ENCODE data around the gene TNFAIP8L3. TPM values are rescaled to one million over a fixed set of nuclear protein-coding genes. Genes with fewer than 3 reads are reported as not detected.

The TNFAIP8L3 gene
- total and polyA plus RNA-seq, 9 of the 15 experiments (the other 6 are each of a cell fraction or from before 2014, with no cell fraction given): 0.13 TPM; not detected in 8

DNA sequence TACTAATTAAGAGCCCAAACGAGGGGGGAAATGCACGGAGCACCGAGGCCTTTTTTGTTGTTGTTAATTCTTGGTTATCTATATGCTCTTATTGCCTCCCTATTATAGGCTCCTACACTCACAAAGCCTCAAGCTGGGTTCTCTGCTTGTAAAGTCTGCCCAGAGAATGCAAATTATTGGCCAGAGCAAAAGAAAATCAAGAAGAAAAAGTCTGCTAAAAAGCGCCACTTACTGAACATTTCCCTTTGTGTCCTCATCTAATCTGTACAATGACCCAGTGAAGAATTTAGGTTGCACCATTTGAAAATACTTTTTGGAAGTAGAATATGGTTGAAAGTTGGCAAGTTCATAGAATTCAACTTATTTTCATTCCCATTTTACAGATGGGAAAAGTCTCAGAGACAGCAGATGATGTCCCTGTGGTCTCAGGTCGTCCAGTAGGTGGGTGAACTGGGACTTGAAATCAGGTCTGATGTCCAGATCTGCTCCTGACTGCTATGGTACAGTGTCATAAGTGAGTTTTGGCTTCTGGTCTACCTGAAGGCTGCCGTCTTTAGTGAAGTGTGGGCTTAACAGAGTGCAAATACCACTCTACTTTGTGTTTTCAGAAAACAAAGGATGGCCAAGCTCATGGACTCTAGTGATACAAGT lies 1.1 kb upstream of the TNFAIP8L3 start:
- DNase-seq (ENCODE audit: extremely low read depth in 1 of 4, low spot score in 3 of 4) (no peak), ATAC-seq (no peak), FAIRE-seq (no peak)
- in situ Hi-C loops (cut with MboI): no loop called here
- H3K4me2 ChIP-seq (ENCODE audit: insufficient read depth, low read length): no peak overlapping the region
- ChIA-PET POLR2A (no interaction called here), CTCF (ENCODE audit: low intra/inter-chr PET ratio) (no interaction called here)
- H3K79me2 ChIP-seq (ENCODE audit: control insufficient read depth, insufficient read depth, low read length): no peaks in the 10 kb centered on the region
- H3K36me3 ChIP-seq (ENCODE audit: control insufficient read depth, insufficient read depth, low read length): no peaks in the 10 kb centered on the region
- H4K20me1 ChIP-seq (replicated peaks; ENCODE audit: control insufficient read depth, insufficient read depth, low read length): 0 out of 2 replicates have a peak, but pooled peaks cover 5% of the 10 kb centered on the region
- peaks cover 0 to 6% of the 10 kb centered on the region in 2 experiments; a peak in 2 of 5 replicates for H3K27me3 ChIP-seq (ENCODE audit: control insufficient read depth in 2 of 2, insufficient read depth in 2 of 2, low read length in 2 of 2)
- WGBS (ENCODE audit: insufficient coverage, low coverage, missing lambda C conversion rate): 24% methylated on average over 6 of the region's 6 CpGs
- intact Hi-C loops (cut with micrococcal nuclease): no loop called here
- BruUV-seq (replicated peaks): no TSS peak
- H3K27ac ChIP-seq (ENCODE audit: extremely low read depth, low read depth, low read length): no peak overlapping the region
- no peak overlapping the region for H2AFZ ChIP-seq (ENCODE audit: low read depth, low read length)
- no peak for TF ChIP-seq MAFG (tag; conservative IDR thresholded peaks at IDR 0.05)
- no peak for TF ChIP-seq ZNF431 (CRISPR knock-in tag; IDR thresholded peaks at IDR 0.05)
- TF ChIP-seq ZSCAN29 (IDR thresholded peaks at IDR 0.05): no peak
- TF ChIP-seq RHOXF2B (CRISPR knock-in tag; conservative IDR thresholded peaks at IDR 0.05): no peak
- TF ChIP-seq NFYB (IDR thresholded peaks at IDR 0.05; ENCODE audit: extremely low read depth, insufficient read length): no peak
- TF ChIP-seq ARID1B (IDR thresholded peaks at IDR 0.05): no peak
- TF ChIP-seq BRD9 (IDR thresholded peaks at IDR 0.05; ENCODE audit: low read depth, partially characterized antibody): no peak
- no peak for TF ChIP-seq DPF2 (IDR thresholded peaks at IDR 0.05)
- no peak for TF ChIP-seq ZNF174 (CRISPR knock-in tag; IDR thresholded peaks at IDR 0.05)
- no peak for TF ChIP-seq KLF13 (tag; IDR thresholded peaks at IDR 0.05; ENCODE audit: borderline replicate concordance, low read depth)
- no peak for TF ChIP-seq FOXM1 (IDR thresholded peaks at IDR 0.05; ENCODE audit: low read depth)
- TF ChIP-seq FOXM1 (CRISPR knock-in tag; IDR thresholded peaks at IDR 0.05; ENCODE audit: low read depth): no peak
- TF ChIP-seq, protein P1, sequence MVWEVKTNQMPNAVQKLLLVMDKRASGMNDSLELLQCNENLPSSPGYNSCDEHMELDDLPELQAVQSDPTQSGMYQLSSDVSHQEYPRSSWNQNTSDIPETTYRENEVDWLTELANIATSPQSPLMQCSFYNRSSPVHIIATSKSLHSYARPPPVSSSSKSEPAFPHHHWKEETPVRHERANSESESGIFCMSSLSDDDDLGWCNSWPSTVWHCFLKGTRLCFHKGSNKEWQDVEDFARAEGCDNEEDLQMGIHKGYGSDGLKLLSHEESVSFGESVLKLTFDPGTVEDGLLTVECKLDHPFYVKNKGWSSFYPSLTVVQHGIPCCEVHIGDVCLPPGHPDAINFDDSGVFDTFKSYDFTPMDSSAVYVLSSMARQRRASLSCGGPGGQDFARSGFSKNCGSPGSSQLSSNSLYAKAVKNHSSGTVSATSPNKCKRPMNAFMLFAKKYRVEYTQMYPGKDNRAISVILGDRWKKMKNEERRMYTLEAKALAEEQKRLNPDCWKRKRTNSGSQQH (CRISPR knock-in tag; IDR thresholded peaks at IDR 0.05): no peak
- no peak for TF ChIP-seq PHB2 (IDR thresholded peaks at IDR 0.05; ENCODE audit: low read depth)
- TF ChIP-seq, protein P2, sequence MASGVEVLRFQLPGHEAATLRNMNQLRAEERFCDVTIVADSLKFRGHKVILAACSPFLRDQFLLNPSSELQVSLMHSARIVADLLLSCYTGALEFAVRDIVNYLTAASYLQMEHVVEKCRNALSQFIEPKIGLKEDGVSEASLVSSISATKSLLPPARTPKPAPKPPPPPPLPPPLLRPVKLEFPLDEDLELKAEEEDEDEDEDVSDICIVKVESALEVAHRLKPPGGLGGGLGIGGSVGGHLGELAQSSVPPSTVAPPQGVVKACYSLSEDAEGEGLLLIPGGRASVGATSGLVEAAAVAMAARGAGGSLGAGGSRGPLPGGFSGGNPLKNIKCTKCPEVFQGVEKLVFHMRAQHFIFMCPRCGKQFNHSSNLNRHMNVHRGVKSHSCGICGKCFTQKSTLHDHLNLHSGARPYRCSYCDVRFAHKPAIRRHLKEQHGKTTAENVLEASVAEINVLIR (CRISPR knock-in tag; IDR thresholded peaks at IDR 0.05): no peak
- TF ChIP-seq, protein P3, sequence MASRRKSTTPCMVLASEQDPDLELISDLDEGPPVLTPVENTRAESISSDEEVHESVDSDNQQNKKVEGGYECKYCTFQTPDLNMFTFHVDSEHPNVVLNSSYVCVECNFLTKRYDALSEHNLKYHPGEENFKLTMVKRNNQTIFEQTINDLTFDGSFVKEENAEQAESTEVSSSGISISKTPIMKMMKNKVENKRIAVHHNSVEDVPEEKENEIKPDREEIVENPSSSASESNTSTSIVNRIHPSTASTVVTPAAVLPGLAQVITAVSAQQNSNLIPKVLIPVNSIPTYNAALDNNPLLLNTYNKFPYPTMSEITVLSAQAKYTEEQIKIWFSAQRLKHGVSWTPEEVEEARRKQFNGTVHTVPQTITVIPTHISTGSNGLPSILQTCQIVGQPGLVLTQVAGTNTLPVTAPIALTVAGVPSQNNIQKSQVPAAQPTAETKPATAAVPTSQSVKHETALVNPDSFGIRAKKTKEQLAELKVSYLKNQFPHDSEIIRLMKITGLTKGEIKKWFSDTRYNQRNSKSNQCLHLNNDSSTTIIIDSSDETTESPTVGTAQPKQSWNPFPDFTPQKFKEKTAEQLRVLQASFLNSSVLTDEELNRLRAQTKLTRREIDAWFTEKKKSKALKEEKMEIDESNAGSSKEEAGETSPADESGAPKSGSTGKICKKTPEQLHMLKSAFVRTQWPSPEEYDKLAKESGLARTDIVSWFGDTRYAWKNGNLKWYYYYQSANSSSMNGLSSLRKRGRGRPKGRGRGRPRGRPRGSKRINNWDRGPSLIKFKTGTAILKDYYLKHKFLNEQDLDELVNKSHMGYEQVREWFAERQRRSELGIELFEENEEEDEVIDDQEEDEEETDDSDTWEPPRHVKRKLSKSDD (conservative IDR thresholded peaks at IDR 0.05; ENCODE audit: low read length): no peak
- no peak for TF ChIP-seq ZNF57 (CRISPR knock-in tag; IDR thresholded peaks at IDR 0.05)
- no peak overlapping the region for H3K9ac ChIP-seq (ENCODE audit: insufficient read depth in 1 of 2, low read depth in 2 of 2, low read length in 2 of 2)
- no peaks in the 10 kb centered on the region for H3K9me1 ChIP-seq (ENCODE audit: control insufficient read depth, insufficient read depth, low read length)
- peaks cover 0 to 8% of the 10 kb centered on the region in 2 experiments; a peak in 1 of 5 replicates for H3K4me1 ChIP-seq (replicated peaks in 1 of 2; ENCODE audit: control insufficient read depth in 2 of 2, insufficient read depth in 2 of 2, low read length in 2 of 2)
- H3K4me3 ChIP-seq: no peak overlapping the region
- H3K9me3 ChIP-seq (replicated peaks; ENCODE audit: control insufficient read depth, insufficient read depth, low read depth, low read length): no peaks in the 10 kb centered on the region

Measured in K562 (cell line).